ENCODE results near the gene BGN. TPM values are rescaled to one million over a fixed set of nuclear protein-coding genes. Genes with fewer than 3 reads are reported as not detected.

The BGN gene
- total RNA-seq, 1 experiment from 2014 or later: 1.2 TPM

DNA sequence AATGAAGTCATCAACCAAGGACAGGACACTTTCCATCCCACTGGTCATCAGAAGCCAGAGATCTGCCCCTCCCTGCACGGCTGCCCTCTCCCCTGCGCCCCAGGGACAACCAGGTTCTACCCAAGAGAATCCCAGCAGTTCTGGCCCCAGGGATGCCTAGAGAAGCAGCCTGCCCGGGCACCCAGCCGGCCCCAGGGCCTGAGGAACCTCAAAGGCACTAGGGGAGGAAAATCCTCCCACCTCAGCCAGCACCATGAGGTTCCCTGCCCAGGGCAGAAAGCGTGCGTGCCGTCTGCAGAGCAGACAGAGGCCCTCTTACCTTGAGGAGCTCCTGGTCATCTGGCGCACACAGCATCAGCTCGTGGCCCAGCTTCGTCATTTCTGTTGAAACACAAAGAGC is 32.5 kb upstream of the BGN start:
- no peak for DNase-seq
- no peak overlapping the region for H3K18ac ChIP-seq (ENCODE audit: insufficient read length, low read depth, low read length)
- no peak overlapping the region for H3T11ph ChIP-seq (ENCODE audit: low read length)
- H3K4ac ChIP-seq (ENCODE audit: low read depth, low read length): no peak overlapping the region
- H4K5ac ChIP-seq (ENCODE audit: insufficient read length, low read depth, low read length): no peak overlapping the region
- Mint-ChIP-seq H3K27ac (no peak overlapping the region), H3K9me3 (peaks cover 72 to 85% of the 10 kb centered on the region in 2 experiments), H3K4me1 (no peaks in the 10 kb centered on the region), H3K4me3 (no peak overlapping the region), H3K36me3 (ENCODE audit: insufficient read depth in 1 of 3, low read depth in 3 of 3) (peaks cover 37 to 59% (median 45%) of the 10 kb centered on the region in 3 experiments), H3K27me3 (ENCODE audit: low read depth) (no peaks in the 10 kb centered on the region)
- H2AFZ ChIP-seq (ENCODE audit: low read length): no peak overlapping the region
- no peak overlapping the region for H2BK20ac ChIP-seq (ENCODE audit: low read depth, low read length, poor library complexity, severe bottlenecking)
- H3K79me1 ChIP-seq (ENCODE audit: insufficient read depth, low read depth, low read length, poor library complexity, severe bottlenecking): no peaks in the 10 kb centered on the region
- H3K23me2 ChIP-seq (ENCODE audit: insufficient read length, low read depth, low read length, poor library complexity, severe bottlenecking): peaks cover 3% of the 10 kb centered on the region
- peaks cover 51% of the 10 kb centered on the region for H3K9me3 ChIP-seq (ENCODE audit: control insufficient read depth, low read depth, low read length)
- H4K91ac ChIP-seq (ENCODE audit: insufficient read length, low read depth, low read length): no peak overlapping the region
- TF ChIP-seq, protein P1, sequence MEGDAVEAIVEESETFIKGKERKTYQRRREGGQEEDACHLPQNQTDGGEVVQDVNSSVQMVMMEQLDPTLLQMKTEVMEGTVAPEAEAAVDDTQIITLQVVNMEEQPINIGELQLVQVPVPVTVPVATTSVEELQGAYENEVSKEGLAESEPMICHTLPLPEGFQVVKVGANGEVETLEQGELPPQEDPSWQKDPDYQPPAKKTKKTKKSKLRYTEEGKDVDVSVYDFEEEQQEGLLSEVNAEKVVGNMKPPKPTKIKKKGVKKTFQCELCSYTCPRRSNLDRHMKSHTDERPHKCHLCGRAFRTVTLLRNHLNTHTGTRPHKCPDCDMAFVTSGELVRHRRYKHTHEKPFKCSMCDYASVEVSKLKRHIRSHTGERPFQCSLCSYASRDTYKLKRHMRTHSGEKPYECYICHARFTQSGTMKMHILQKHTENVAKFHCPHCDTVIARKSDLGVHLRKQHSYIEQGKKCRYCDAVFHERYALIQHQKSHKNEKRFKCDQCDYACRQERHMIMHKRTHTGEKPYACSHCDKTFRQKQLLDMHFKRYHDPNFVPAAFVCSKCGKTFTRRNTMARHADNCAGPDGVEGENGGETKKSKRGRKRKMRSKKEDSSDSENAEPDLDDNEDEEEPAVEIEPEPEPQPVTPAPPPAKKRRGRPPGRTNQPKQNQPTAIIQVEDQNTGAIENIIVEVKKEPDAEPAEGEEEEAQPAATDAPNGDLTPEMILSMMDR (conservative IDR thresholded peaks at IDR 0.05): no peak
- no peak overlapping the region for H2BK12ac ChIP-seq (ENCODE audit: insufficient read length, low read depth, low read length)
- H3K79me2 ChIP-seq (ENCODE audit: insufficient read depth, low read length): no peaks in the 10 kb centered on the region
- no peaks in the 10 kb centered on the region for H3K27me3 ChIP-seq (ENCODE audit: insufficient read depth, low read length)
- H2AK5ac ChIP-seq (ENCODE audit: insufficient read length, low read length): no peak overlapping the region
- H3K9ac ChIP-seq (ENCODE audit: extremely low read depth, insufficient read length, low read length): no peak overlapping the region
- H3K23ac ChIP-seq (ENCODE audit: insufficient read length, low read depth, low read length): no peak overlapping the region
- no peak overlapping the region for H4K8ac ChIP-seq (replicated peaks; ENCODE audit: insufficient read length, low read depth, low read length)
- H3K4me2 ChIP-seq (ENCODE audit: insufficient read depth, insufficient read length, low read length): no peak overlapping the region
- no peak overlapping the region for H3K14ac ChIP-seq (ENCODE audit: insufficient read depth, low read length)
- H2BK5ac ChIP-seq (ENCODE audit: insufficient read length, low read length): no peak overlapping the region
- no peak overlapping the region for H2BK15ac ChIP-seq (ENCODE audit: low read depth, low read length)
- no CpG with 5 or more reads among the region's 10 CpGs for WGBS (ENCODE audit: extremely low coverage, insufficient read length, low lambda C conversion rate)
- no peak overlapping the region for H2BK120ac ChIP-seq (ENCODE audit: low read depth, low read length, poor library complexity, severe bottlenecking)
- H3K56ac ChIP-seq (ENCODE audit: insufficient read length, low read depth, low read length): no peak overlapping the region
- H4K20me1 ChIP-seq (ENCODE audit: control insufficient read depth, insufficient read depth, insufficient read length): no peaks in the 10 kb centered on the region
- no peaks in the 10 kb centered on the region for H3K4me1 ChIP-seq (ENCODE audit: insufficient read depth, low read length)
- H3K27ac ChIP-seq (ENCODE audit: insufficient read length, low read depth, low read length): no peak overlapping the region
